MCF 10A (cell line): ENCODE results near the gene SEMA5A. TPM values are rescaled to one million over a fixed set of nuclear protein-coding genes. Genes with fewer than 3 reads are reported as not detected.

Experiments used
- BruUV-seq: library from RNA; stranded (reverse); fragments of 400-500 nt; replicated peaks from 2 replicates; lab custom pipeline; 2021; lab: Mats Ljungman, UMichigan
- CTCF ChIA-PET: fragments of 300-600 bp; sonication (Branson Sonifier 250); formaldehyde crosslinking; extraction: SDS; loops from one replicate; lab custom pipeline; 2021; ENCODE audit warnings: antibody characterized with exemption, inconsistent platforms; lab: Yijun Ruan, JAX
- POLR2A ChIA-PET: fragments of 300-600, 350-650 bp; sonication (Branson Sonifier 250); formaldehyde crosslinking; extraction: SDS; loops from one replicate; lab custom pipeline; 2020; ENCODE audit warnings: antibody characterized with exemption, inconsistent platforms; lab: Yijun Ruan, JAX
- DNase-seq: peaks from one replicate; pipeline ENCODE4 v3.0.0-alpha.2; 2018; ENCODE audit not compliant: unreplicated experiment
- H3K27ac Mint-ChIP-seq: one replicate; pipeline ENCODE4 v1.8.0; 2022; ENCODE audit warnings: mild to moderate bottlenecking, low read depth, mixed read lengths; ENCODE audit not compliant: unreplicated experiment
- H3K27me3 Mint-ChIP-seq: one replicate; pipeline ENCODE4 v1.8.0; 2022; ENCODE audit warnings: mixed read lengths; ENCODE audit not compliant: insufficient read depth, unreplicated experiment
- H3K36me3 Mint-ChIP-seq: one replicate; pipeline ENCODE4 v1.8.0; 2022; ENCODE audit warnings: mild to moderate bottlenecking, moderate library complexity, mixed read lengths; ENCODE audit not compliant: insufficient read depth, unreplicated experiment
- H3K4me1 Mint-ChIP-seq: one replicate; pipeline ENCODE4 v1.8.0; 2022; ENCODE audit warnings: mixed read lengths; ENCODE audit not compliant: insufficient read depth, unreplicated experiment
- H3K4me3 Mint-ChIP-seq: one replicate; pipeline ENCODE4 v1.8.0; 2022; ENCODE audit warnings: mild to moderate bottlenecking, moderate library complexity, mixed read lengths; ENCODE audit not compliant: unreplicated experiment
- H3K9me3 Mint-ChIP-seq: one replicate; pipeline ENCODE4 v1.8.0; 2022; ENCODE audit warnings: mixed read lengths; ENCODE audit not compliant: unreplicated experiment
- CTCF ChIP-seq: fragments of 200-600 bp; IDR thresholded peaks from one replicate; pipeline ENCODE4 v1.8.0; 2022; ENCODE audit warnings: antibody characterized with exemption, mild to moderate bottlenecking; ENCODE audit not compliant: unreplicated experiment
- intact Hi-C: fragments of 100-400 bp; cut with micrococcal nuclease; formaldehyde crosslinking; loops from 2 replicates; pipeline ENCODE4 v1.14.1; 2022
- total RNA-seq: library from RNA; stranded (reverse); gene quantifications from 2 replicates; pipeline ENCODE4 v1.2.3, GENCODE V29; 2022

The SEMA5A gene
- total RNA-seq, 1 experiment from 2014 or later, result 1.2 TPM

- Mint-ChIP-seq H3K4me1 (no peaks in the 10 kb centered on the region), H3K4me3 (no peak overlapping the region), H3K27ac (no peak overlapping the region), H3K36me3 (no peaks in the 10 kb centered on the region), H3K9me3 (peaks cover 7% of the 10 kb centered on the region), H3K27me3 (no peaks in the 10 kb centered on the region)
- CTCF ChIA-PET, result no interaction called here
- intact Hi-C loops, result no loop called here
- POLR2A ChIA-PET, result interaction anchor here (0.7 kb wide), 1 partner anchor 633 kb away, joined by 4 read pairs; no protein-coding TSS in a partner anchor
- no peak for DNase-seq
- TF ChIP-seq CTCF, result no peak
- BruUV-seq, result no TSS peak
Observed at GRCh38 chr5:9090381-9091026, 455.4 kb downstream of the SEMA5A start.

- Mint-ChIP-seq H3K27ac (no peak overlapping the region), H3K9me3 (peaks cover 7% of the 10 kb centered on the region), H3K4me1 (no peaks in the 10 kb centered on the region), H3K27me3 (no peaks in the 10 kb centered on the region), H3K4me3 (no peak overlapping the region), H3K36me3 (no peaks in the 10 kb centered on the region)
- intact Hi-C loops, result no loop called here
- BruUV-seq, result no TSS peak
- ChIA-PET POLR2A (no interaction called here), CTCF (interaction anchor here (0.6 kb wide), 1 partner anchor 16 kb away, joined by 4 read pairs; no protein-coding TSS in a partner anchor)
- no peak for DNase-seq
- no peak for TF ChIP-seq CTCF
Observed at GRCh38 chr5:9089893-9090292, 456.0 kb downstream of the SEMA5A start.

DNA sequence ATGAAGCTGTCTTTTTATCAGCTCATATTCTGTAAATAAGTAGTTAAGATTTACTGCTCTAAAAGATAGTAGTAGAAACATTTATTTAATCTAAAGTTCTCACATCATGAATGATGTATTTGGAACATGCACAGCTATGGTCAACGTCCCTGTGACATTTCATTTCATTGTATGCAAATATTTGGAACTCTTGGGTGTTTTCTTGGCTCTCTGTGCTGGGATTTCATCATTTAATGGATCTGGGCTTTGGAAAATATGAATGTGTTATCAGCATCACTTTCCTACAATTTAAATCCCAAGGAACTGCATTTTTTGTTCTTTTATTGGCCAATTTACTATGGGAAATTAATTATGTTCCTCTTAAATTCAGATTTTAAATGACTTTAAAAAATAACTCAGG, 462.9 kb downstream of the SEMA5A start:
- TF ChIP-seq CTCF, result no peak
- no peak overlapping the region for H3K27ac Mint-ChIP-seq
- H3K4me1 Mint-ChIP-seq, result no peaks in the 10 kb centered on the region
- DNase-seq, result no peak
- intact Hi-C loops, result no loop called here
- no peaks in the 10 kb centered on the region for H3K27me3 Mint-ChIP-seq
- ChIA-PET POLR2A (no interaction called here), CTCF (no interaction called here)
- H3K4me3 Mint-ChIP-seq, result no peak overlapping the region
- BruUV-seq, result no TSS peak
- no peaks in the 10 kb centered on the region for H3K36me3 Mint-ChIP-seq
- peaks cover 7% of the 10 kb centered on the region for H3K9me3 Mint-ChIP-seq

DNA sequence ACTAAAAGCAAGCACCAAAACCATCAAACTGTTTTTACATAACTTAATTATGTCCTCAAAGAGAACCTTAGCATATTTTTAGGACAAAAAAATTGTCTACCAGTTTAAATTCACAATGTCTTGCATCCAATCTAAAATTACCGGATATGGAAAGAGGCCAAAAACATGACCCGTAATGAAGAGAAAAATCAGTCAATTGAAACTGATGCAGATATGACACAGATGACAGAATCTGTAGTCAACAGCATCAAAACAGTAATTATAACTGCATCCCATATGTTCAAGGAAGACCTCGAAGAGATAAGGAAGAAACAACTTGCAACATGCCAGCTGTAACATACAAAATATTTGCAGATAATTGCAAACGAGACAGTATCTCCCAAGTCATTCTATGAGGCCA, 473.2 kb downstream of the SEMA5A start:
- H3K36me3 Mint-ChIP-seq, result no peaks in the 10 kb centered on the region
- TF ChIP-seq CTCF, result no peak
- H3K4me1 Mint-ChIP-seq, result no peaks in the 10 kb centered on the region
- H3K4me3 Mint-ChIP-seq, result no peak overlapping the region
- no peaks in the 10 kb centered on the region for H3K9me3 Mint-ChIP-seq
- H3K27me3 Mint-ChIP-seq, result no peaks in the 10 kb centered on the region
- no TSS peak for BruUV-seq
- CTCF ChIA-PET, result no interaction called here
- no peak for DNase-seq
- POLR2A ChIA-PET, result no interaction called here
- intact Hi-C loops, result no loop called here
- no peak overlapping the region for H3K27ac Mint-ChIP-seq
